ENCODE measurements around the gene MLIP.

- TF ChIP-seq CTCF (IDR thresholded peaks at IDR 0.05) (no peak), POLR2AphosphoS5 (IDR thresholded peaks at IDR 0.05) (no peak), POLR2A (IDR thresholded peaks at IDR 0.05; ENCODE audit: low read depth) (no peak), EP300 (IDR thresholded peaks at IDR 0.05) (no peak)
Measured at GRCh38 chr6:54071821-54072340, 39.4 kb upstream of the MLIP start.
